ENCODE data around the gene CPTP. TPM values are rescaled to one million over a fixed set of nuclear protein-coding genes. Genes with fewer than 3 reads are reported as not detected.

Gene CPTP
- total and polyA plus RNA-seq, 2 donors (not counting 1 experiment from before 2014, with no cell fraction given): 17.1 to 18.8 TPM

DNA sequence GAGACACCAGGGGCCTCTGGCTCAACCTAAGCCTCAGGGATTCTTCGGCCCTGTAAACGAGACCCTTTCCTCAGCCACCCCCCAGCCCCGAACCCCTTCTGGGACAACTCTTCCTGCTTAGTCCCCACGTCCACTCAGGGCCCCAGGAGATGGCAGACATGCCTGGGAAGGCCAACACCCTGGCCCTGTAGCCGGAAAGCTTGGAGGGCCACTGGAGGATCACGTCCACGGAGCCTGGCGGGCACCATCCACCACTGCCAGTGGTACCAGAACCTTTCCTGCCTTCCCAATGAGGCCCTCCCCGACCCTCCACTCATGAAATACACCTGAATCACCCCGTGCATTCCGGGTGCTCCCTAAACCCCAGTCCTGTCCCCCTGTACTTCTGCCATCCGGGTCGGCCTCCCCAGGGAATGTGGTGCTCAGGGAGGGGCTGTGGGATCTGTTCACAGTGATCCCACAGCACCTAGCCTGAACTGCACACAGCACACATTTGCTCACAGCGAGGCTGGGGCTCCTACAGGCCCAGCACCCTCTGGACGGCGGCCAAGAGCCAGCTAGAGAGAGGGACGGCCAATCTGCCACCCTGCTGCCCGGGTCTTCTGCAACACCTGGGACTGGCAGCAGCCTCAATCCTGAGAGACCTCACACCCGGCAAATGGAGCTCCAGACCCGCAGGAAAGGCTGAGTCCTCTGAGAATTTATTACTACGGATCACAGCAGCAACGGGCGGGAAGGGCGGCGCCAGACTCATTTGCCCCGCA, 48.6 kb downstream of the CPTP start:
- H3K36me3 ChIP-seq (replicated peaks in 1 of 2; ENCODE audit: control extremely low read depth in 1 of 2, control insufficient read depth in 1 of 2, extremely low read depth in 1 of 2, insufficient read depth in 2 of 2, low read length in 1 of 2): peaks cover 0 to 10% of the 10 kb centered on the region in 2 experiments
- Mint-ChIP-seq H3K4me1 (peaks cover 11% of the 10 kb centered on the region), H3K4me3 (peak overlapping the region; percentile 84), H3K27ac (peak overlapping the region; percentile 53), H3K9me3 (ENCODE audit: insufficient read depth) (no peaks in the 10 kb centered on the region), H3K27me3 (no peaks in the 10 kb centered on the region)
- ChIA-PET CTCF (interaction anchor here (0.6 to 3.2 kb wide), 10 partner anchors 23 to 388 kb away, joined by 3 to 16 read pairs (median 4); partner anchors contain the start of gene CCNL2), POLR2A (interaction anchor here (0.6 to 1.0 kb wide), 2 partner anchors 26 to 30 kb away, joined by 3 read pairs; partner anchors contain the start of gene CCNL2)
- WGBS (ENCODE audit: insufficient coverage): 96% methylated on average over 22 of the region's 26 CpGs
- no peak overlapping the region for H3K4me3 ChIP-seq (ENCODE audit: control extremely low read depth in 1 of 5, extremely low read depth in 1 of 5, insufficient read depth in 1 of 5, low read depth in 2 of 5, low read length in 4 of 5)
- H3K9ac ChIP-seq (ENCODE audit: low read length): no peak overlapping the region
- TF ChIP-seq, protein P1, sequence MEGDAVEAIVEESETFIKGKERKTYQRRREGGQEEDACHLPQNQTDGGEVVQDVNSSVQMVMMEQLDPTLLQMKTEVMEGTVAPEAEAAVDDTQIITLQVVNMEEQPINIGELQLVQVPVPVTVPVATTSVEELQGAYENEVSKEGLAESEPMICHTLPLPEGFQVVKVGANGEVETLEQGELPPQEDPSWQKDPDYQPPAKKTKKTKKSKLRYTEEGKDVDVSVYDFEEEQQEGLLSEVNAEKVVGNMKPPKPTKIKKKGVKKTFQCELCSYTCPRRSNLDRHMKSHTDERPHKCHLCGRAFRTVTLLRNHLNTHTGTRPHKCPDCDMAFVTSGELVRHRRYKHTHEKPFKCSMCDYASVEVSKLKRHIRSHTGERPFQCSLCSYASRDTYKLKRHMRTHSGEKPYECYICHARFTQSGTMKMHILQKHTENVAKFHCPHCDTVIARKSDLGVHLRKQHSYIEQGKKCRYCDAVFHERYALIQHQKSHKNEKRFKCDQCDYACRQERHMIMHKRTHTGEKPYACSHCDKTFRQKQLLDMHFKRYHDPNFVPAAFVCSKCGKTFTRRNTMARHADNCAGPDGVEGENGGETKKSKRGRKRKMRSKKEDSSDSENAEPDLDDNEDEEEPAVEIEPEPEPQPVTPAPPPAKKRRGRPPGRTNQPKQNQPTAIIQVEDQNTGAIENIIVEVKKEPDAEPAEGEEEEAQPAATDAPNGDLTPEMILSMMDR (IDR thresholded peaks at IDR 0.05): no peak
- TF ChIP-seq EZH2 (IDR thresholded peaks at IDR 0.05; ENCODE audit: borderline replicate concordance, insufficient read depth, low read depth, low read length, poor library complexity, severe bottlenecking): no peak
- no peak overlapping the region for H2AFZ ChIP-seq (ENCODE audit: insufficient read depth, low read depth, low read length, poor library complexity, severe bottlenecking)
- H3K27me3 ChIP-seq (replicated peaks in 1 of 4; ENCODE audit: control extremely low read depth in 1 of 4, control insufficient read depth in 3 of 4, insufficient read depth in 4 of 4, low read length in 3 of 4): no peaks in the 10 kb centered on the region
- no peak for ATAC-seq (ENCODE audit: low read depth)
- no peak overlapping the region for H3K27ac ChIP-seq (ENCODE audit: low read length in 2 of 2)
- DNase-seq: no peak
- peaks cover 21% of the 10 kb centered on the region for H4K20me1 ChIP-seq (ENCODE audit: control insufficient read depth, insufficient read depth, low read length, poor library complexity, severe bottlenecking)
- intact Hi-C loops (cut with micrococcal nuclease): no loop called here
- peak overlapping the region; percentile 84 for H3K4me2 ChIP-seq (replicated peaks; ENCODE audit: low read depth, low read length, poor library complexity, severe bottlenecking)
- H3K79me2 ChIP-seq (ENCODE audit: control insufficient read depth, insufficient read depth, low read length): peaks cover 15% of the 10 kb centered on the region
- H3K9me3 ChIP-seq (ENCODE audit: control extremely low read depth in 1 of 3, control insufficient read depth in 2 of 3, insufficient read depth in 1 of 3, low read length in 2 of 3): peaks cover 0 to 3% (median 0%) of the 10 kb centered on the region in 3 donors
- peaks cover 19 to 37% of the 10 kb centered on the region in 2 donors for H3K4me1 ChIP-seq (ENCODE audit: control insufficient read depth in 2 of 2, insufficient read depth in 2 of 2, low read length in 2 of 2)
